ENCODE data around the gene SEC62. TPM values are rescaled to one million over a fixed set of nuclear protein-coding genes. Genes with fewer than 3 reads are reported as not detected.

The SEC62 gene
- total RNA-seq, 1 donor from 2014 or later, result 87.2 TPM

Other genes with a start within 250 kb of the SEC62 start
- gene TERC, start 201.7 kb upstream of the SEC62 start, total RNA-seq, result 3.1 and 6.2 TPM in 2 replicates
- gene ACTRT3, start 197.2 kb upstream of the SEC62 start, total RNA-seq, result 0.39 and 0.59 TPM in 2 replicates
- gene MYNN, start 193.4 kb upstream of the SEC62 start, total RNA-seq, result 15.1 and 17.7 TPM in 2 replicates
- not detected in 2 replicates for gene LRRIQ4, start 153.9 kb upstream of the SEC62 start, total RNA-seq
- 1.5 and 1.9 TPM in 2 replicates for gene LRRC34, start 153.9 kb upstream of the SEC62 start, total RNA-seq
- not detected in 2 replicates for gene LRRC31, start 96.9 kb upstream of the SEC62 start, total RNA-seq
- gene SAMD7, start 55.2 kb upstream of the SEC62 start, total RNA-seq, result not detected in 2 replicates
- gene GPR160, start 71.2 kb downstream of the SEC62 start, total RNA-seq, result 5.1 and 6.5 TPM in 2 replicates
- gene PHC3, start 214.9 kb downstream of the SEC62 start, total RNA-seq, result 80.5 and 81.5 TPM in 2 replicates